Putamen (tissue), 1 donor: Measurements from ENCODE around the gene BCO1.

Experiments used
- DNase-seq: peaks from one replicate; pipeline ENCODE4 v3.0.0-alpha.2; 2016; ENCODE audit warnings: low spot score

Gene BCO1

GRCh38 chr16:81232740-81233367, 5.6 kb upstream of the BCO1 start:
- DNase-seq, result no peak

DNA sequence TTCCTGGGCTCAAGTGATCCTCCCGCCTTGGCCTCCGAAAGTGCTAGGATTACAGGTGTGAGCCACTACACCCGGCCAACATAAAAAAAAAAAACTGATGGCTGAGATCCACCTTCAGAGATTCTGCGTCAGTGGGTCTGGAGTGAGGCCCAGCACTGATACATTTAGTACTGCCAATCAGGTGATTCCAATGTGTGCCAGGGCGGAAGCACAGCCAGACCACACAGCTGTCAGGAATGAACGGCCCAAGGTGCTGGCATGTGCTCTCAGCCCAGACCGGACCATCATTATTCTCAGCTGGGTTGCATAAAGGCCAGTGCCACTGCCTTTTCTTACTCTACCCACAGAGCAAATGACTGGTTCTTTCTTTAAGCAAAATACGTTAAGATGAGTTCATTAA, 1.2 kb upstream of the BCO1 start:
- no peak for DNase-seq

- no peak for DNase-seq
Measured at GRCh38 chr16:81237942-81238295, 570 bp upstream of the BCO1 start.

DNA sequence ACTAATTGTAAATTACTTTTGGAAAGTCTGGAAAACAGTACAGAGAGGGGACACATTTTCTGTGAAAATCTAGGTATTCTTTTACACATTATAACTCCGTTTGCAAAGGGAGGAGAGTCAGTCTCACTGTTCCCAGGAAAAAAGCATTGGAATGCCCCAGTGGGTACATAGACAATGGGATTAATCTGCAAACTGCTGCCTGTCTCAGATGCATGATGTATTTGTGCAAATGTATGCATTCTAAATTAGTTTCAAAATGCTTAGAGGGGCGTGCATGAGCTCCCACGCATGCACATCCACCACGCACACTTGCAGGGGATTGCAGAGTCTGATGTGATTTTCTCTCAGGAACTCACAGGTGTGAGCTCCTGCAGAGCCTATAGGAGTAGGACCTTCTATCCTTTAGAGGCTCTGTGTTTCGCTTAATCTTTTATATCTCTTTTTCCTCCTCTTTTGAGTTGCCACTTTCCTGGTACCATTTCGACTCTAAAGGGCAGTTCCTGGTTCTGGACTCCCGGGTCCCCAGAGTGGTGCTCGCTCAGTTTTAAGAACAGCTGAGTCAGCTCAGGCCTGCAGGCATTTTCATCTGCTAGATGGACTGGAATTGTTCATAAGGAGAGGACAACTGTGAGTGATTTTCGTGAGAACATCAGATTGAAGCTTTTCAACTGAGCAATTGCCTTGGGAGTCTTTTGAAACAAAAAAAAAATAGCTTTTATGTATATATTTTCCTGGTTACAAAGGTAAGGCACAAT, 1.1 kb downstream of the BCO1 start:
- no peak for DNase-seq

- no peak for DNase-seq
Measured at GRCh38 chr16:81241706-81242105, 3.2 kb downstream of the BCO1 start.

DNA sequence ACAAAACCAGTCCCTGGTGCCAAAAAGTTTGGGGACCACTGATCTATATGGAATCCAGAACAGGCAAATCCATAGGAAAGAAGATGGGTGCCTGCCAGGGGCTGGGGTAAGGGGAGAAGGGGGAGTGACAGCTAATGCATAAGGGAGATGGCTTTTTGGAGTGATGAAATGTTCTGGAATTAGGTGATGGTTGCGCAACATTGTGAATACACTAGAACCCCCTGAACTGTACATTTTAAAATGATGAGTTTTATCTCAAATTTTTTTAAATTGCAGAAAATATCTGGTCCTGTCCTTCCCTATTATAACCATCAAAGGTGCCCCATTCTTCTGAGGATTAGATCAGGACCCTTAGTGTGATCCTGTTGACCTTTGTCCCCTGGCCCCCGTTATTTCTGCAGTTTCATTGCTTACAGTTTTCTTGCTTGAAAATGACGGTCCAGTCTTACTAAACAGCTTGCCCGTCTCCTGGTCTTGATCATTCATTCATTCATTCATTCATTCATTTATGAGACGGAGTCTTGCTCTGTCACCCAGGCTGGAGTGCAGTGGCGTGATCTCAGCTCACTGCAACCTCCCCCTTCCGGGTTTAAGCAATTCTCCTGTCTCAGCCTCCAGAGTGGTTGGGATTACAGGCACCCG, 4.6 kb downstream of the BCO1 start:
- DNase-seq, result no peak

GRCh38 chr16:81243942-81244341, 5.5 kb downstream of the BCO1 start:
- DNase-seq, result no peak

GRCh38 chr16:81251871-81252270, 13.4 kb downstream of the BCO1 start:
- DNase-seq, result no peak

- no peak for DNase-seq
Measured at GRCh38 chr16:81253141-81253540, 14.7 kb downstream of the BCO1 start.

DNA sequence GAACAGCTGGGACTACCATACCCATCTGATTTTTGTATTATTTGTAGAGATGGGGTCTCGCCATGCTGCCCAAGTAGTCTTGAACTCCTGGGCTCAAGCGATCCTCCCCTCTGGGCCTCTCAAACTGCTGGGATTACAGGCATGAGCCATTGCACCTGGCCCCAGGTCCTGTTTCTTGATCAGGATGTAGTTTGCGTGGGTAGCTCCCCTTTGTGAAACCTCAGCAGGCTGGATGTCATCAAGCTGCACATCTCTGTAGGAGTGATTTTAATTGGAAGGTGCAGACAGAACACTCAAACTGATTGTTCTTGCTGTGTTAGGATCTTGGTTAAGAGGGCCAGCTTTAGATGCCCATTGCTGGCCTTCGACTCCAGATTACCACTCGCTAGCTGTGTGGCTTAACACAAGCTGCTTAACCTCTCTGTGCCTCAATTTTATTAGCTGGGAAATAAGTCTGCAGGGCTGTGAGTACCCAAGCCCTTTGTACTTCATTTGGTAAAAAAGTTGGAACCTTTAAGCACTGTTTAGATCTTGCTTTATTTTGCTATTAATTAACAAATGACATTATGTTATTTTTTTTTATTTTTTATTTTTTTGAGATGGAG, 16.5 kb downstream of the BCO1 start:
- no peak for DNase-seq

GRCh38 chr16:81259916-81260315, 21.4 kb downstream of the BCO1 start:
- no peak for DNase-seq

DNA sequence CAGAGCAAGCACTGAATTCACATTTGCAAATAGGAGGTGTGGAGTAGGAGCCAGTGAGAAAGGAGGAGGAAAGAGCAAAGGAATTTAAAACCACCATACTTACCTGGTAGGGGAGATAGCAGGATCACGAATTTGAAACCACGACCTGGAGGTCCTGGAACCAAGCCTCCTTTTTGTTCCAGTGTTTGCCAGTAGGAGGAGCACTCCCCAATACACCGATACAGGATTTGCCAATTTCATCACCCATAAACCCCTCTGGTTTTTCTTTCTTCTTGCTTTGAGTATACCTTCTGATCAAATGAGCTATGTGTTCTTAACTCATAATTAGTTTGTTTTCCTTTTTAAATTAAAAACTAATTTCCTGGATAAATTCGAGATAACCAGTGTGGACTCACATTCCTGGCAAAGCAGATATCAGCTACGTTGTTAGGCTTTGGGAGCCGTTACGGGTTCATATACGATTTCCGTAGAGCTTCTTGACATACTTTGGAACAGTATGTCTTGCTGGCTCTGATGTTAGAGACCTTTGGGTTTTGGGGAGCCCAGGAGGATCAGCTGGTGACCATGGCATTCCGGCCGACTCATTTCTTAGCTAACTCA, 22.7 kb downstream of the BCO1 start:
- no peak for DNase-seq

GRCh38 chr16:81263470-81264220, 25.2 kb downstream of the BCO1 start:
- DNase-seq, result no peak

GRCh38 chr16:81264386-81264785, 25.9 kb downstream of the BCO1 start:
- DNase-seq, result no peak

GRCh38 chr16:81265052-81265451, 26.6 kb downstream of the BCO1 start:
- no peak for DNase-seq

- DNase-seq, result peak; percentile 29
Measured at GRCh38 chr16:81265658-81266451, 27.4 kb downstream of the BCO1 start.

DNA sequence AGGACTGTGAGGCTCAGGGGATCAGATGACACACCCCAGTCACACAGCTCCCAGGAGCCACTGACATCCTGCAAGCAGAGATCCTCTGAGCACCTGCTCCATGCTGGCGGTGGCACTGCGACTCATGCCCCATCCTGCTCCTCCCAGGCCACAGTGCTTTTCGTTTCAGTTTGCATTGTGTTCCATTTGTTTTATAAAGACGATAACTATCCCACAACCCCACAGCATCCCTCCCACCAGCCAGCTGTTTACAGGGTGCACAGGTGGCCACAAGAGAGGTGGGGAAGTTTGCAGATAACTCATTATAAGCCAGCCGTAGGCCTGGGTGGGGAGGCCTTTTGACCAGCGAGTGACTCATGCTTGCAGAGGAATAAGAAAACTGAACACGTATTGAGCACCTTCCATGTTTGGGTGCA, 28.2 kb downstream of the BCO1 start:
- no peak for DNase-seq

GRCh38 chr16:81268509-81268908, 30.0 kb downstream of the BCO1 start:
- DNase-seq, result no peak

- DNase-seq, result no peak
Measured at GRCh38 chr16:81273223-81273950, 34.9 kb downstream of the BCO1 start.

DNA sequence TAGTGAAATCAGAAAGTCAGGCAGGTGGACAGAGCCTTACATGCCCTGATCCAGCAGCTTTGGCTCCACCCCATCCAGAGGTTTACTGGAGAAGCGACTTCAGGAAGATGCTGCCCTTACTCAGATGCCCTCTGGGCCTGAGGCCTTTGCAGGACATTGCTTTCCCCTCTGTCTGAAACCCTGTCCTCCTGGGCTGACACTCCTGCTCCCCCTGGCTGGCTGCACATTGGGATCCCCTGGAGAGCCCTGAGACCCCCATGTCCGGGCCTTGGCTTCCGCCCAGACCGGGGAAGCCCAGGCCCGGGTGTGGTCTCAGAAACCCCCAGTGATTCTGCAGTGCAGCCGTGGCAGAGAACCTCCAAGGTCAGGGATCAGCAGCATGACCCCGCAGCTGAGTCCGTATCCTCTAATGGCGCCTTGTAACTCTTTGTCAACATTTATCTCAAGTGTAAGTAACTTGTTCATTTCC, 36.6 kb downstream of the BCO1 start:
- DNase-seq, result no peak
